Stimulated activated CD8-positive, alpha-beta memory T cell treated with anti-CD3 and anti-CD28 coated beads, Interleukin-15, amount 100 ng/mL, for 1 hour (primary cell): ENCODE results near the gene SSTR3.

Source experiments
- DNase-seq: peaks from one replicate; pipeline ENCODE4 v3.0.0-alpha.2; 2020; ENCODE audit warnings: low read depth

SSTR3 gene

GRCh38 chr22:37196539-37197450, 15.5 kb downstream of the SSTR3 start:
- no peak for DNase-seq

DNA sequence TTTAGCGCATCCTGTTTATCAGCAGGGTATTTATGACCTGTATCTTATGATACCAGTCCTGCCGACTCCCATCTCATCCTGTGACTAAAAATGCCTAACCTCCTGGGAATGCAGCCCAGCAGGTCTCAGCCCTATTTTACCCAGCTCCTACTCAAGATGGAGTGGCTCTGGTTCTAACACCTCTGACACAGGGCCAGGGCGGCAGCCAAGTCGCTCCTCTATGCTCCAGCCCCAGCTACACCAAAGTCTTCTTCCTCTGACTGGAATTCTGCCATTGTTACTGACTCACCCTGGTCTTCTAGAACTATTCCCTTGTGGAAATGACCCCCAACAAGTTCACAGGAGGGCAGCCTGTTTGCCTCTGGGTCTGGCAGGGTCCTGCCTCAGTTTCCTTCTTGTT, 16.4 kb downstream of the SSTR3 start:
- DNase-seq = no peak

- DNase-seq = no peak
Measured at GRCh38 chr22:37194750-37195149, 17.5 kb downstream of the SSTR3 start.

- no peak for DNase-seq
Measured at GRCh38 chr22:37193629-37194191, 18.6 kb downstream of the SSTR3 start.

GRCh38 chr22:37192741-37193140, 19.5 kb downstream of the SSTR3 start:
- DNase-seq = no peak

DNA sequence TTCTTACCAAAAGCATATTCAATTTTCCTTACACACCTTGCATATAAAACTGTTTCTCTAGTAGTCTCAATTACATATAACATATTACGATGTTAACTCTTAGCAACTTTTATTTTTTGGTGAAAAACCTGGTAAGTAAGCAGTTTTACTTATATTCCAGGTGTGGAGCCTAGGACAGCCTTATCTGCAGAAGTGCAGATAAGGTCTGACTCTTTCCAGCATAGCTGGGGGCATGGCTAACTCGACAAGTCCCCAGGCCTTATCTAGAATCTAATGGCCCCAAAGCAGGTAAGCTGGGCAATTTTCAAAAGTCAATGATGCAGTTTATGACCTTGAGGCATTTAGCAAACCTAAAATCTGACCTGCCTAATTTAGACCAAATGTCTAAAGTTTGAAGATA, 20.1 kb downstream of the SSTR3 start:
- DNase-seq = no peak

- DNase-seq = no peak
Measured at GRCh38 chr22:37190262-37190780, 22.0 kb downstream of the SSTR3 start.

DNA sequence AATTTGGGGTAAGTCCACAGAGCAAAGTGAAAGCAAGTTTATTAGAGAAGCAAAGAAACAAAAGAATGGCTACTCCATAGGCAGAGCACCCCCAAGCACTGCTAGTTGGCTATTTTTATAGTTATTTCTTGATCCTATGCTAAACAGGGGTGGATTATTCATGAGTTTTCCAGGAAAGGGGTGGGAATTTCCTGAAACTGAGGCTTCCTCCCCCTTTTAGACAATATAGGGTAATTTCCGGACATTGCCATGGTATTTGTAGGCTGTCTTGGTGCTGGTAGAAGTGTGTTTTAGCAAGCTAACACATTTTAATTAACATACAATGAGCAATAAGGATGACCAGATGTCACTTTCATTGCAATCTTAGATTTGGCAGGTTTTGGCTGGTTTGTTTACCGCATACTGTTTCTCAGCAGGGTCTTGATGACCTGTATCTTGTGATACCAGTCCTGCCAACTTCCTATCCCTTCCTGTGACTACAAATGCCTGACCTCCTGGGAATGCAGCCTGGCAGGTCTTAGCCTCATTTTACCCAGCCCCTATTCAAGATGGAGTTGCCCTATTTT, 23.3 kb downstream of the SSTR3 start:
- no peak for DNase-seq

DNA sequence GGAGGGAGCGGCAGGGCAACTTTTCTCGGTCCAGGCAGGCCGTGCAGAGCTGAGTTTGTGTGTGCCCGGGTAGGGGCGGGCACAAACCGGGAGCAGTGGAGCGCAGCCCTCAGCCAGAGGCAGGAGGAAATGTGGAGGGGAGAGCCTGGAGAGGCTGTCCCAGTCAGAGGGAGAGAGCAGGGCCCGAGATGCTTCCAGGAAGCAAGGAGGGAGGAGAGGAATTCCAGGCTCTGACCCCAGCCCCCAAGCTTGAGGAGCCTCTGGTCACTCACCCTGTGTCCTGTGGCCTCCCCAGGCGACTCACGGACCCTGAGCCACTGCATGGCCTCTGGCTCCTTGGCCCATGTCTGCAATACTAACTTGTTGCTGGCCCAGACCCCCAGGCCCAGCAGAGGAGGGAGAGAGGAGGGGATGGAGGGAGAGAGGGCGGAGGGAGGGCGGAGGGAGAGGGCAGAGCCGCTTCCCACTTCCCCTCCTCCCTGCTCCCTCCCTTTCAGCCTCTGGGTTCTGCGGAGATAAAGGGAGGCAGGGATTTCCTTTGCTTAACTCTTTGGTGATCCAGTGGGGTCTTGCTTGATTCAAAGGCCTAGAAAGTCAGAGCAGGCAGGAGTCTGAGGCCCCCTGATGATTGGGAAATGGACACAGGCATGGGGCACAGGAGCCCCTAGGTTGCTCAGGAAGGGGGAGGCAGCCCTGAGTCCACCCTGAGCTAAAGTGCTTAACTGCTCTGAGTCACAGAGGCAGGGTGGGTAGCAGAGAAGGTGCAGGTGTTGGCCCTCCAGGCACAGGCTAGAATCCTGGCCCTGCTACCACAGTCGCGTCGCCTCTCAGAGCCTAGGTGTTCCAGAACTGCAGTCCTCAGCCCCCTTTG, 24.2 kb downstream of the SSTR3 start, which contains the start of gene C1QTNF6:
TSS of gene C1QTNF6 (minus strand) at position 357 of the 871 bp plus-strand sequence. CDS start at position 323, 34 bp downstream.
- no peak for DNase-seq

DNA sequence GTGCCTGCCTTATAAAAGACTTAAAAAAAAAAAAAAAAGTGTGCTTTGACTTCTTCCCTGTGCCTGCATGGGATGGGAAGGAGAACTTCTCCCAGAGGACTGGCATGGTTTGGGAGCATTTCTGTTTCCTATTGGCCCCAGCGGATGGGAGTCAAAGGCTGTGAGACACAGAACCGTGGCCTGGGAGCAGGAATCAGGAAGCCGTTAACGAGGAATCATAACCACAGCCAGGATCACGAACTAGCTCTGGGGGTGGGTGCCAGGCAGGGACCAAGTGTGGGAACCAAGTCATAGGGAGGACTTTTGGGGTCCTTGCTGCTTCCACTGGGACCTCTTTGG, 24.8 kb downstream of the SSTR3 start:
- DNase-seq = no peak

- no peak for DNase-seq
Measured at GRCh38 chr22:37186997-37187522, 25.2 kb downstream of the SSTR3 start.

- no peak for DNase-seq
Measured at GRCh38 chr22:37186228-37186996, 25.9 kb downstream of the SSTR3 start.

DNA sequence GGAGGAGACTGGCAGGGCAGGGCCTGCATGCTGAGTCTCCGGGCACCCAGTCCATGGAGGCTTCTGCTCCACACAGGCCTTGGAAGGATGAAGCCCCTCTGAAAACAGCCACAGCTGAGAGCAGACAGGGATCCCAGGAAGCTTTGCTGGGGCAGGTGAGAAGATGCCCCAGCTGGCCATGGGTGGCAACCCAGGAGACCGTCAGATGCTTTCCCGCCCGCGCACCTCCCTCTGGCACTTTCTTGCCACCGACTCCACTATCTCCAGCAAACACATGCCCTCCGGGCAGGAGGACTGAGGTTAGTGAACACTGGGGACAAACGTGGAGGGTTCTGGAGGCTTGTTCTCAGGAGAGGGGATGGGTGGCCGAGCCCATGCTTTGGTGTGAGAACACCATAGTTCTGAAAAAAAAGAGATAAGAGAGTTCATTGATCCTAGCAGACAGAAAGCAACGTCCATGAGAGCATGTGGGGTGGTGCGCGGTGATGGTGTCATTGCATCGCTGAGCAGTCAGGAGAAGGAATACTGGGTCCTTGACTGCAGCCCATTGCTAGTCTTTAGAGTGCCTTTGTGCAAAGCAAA, 26.5 kb downstream of the SSTR3 start:
- DNase-seq = no peak

DNA sequence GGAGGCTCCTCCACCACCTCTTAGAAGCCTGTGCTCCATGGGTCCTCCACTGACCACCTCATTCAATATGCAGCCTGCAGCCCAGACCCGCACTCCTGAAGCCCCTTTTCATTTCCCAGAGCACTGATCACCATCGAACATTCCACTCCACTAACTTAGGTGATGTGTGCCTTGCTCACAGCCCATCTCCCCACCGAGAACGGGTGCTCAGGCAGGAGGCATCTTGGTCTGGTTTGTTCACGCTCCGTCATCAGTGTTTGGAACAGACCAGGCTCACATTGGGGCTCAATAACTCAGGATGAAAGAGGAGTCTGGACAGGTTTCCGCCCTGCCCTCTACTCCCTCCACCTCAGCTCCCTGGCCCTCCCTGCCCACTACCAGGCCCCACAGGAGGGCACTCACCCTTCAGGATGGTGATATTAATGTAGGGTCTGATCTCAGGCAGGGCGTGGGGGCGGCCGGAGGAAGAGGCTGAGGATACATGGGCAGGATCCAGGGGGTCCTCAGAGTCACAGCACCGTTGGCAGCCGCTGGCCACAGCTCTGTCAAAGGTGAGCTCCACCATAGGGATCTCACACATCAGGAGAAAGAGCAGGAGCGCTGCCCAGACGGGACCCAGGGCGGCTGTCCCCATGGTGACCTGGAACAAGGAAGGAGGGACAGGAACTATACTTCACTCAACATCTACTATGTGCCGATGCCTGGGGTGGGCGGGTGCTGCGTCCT, 27.3 kb downstream of the SSTR3 start:
- DNase-seq = no peak

GRCh38 chr22:37184380-37184755, 27.9 kb downstream of the SSTR3 start:
- DNase-seq = no peak

- DNase-seq = no peak
Measured at GRCh38 chr22:37183432-37184379, 28.6 kb downstream of the SSTR3 start.

DNA sequence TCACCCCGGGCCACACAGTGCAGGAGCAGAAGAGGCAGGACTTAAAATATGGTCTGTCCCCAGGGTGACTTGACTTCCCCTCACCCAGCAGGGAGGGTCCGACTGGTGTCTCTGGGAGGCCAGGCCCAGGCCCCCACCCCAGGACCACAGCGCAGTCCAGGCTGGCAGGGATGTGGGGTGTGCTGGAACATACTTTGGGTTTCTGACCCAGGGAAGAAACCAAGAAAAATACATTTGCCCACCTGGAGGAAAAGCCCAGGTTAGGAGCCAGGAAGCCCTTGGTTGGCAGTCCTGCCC, 29.4 kb downstream of the SSTR3 start:
- no peak for DNase-seq

DNA sequence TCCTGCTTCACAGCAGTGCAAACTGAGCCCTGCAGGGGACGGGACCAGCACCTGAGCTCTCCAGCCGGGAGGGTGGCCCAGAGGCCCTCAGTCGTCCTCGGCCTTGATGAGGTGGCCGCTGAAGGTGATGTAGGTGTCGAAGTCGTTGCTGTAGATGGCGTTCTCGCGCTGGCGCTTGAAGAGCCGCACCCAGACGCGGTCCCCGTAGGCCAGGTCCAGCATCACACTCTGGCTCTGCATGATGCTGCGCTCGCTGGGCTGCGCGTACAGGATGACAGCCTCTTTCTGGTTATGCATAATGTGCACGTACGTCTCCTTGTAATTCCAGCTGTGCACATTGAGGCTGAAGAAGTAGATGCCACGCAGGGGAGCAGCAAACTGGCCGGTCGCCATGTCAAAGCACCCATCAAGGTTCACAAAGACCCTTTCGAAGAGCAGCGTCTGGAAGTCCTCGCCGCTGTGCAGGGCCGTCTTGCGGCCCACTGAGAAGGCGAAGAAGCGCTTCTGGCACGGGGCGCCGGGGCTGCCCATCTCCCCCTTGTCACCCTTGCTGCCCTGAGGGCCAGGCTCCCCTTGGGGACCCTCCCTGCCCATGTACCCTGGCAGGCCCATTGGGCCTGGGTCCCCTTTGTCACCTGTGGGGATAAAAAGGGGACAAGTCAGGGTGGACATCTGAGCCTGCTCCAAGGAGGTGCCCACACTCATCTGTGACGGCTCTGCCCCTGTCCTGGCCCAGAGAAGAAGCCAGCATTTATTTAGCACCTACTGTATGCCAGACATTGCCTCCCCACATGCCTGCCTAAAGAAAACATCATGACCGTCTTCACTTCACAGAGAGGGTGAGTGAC, 30.0 kb downstream of the SSTR3 start:
- DNase-seq = no peak
